Tibial nerve (tissue), 4 donors: Measurements from ENCODE around the gene KIRREL3. TPM values are rescaled to one million over a fixed set of nuclear protein-coding genes. Genes with fewer than 3 reads are reported as not detected.

ENCODE experiments used
- DNase-seq, 2 donors: peaks; one replicate each; pipeline ENCODE4 v3.0.0-alpha.2; 2019; ENCODE audit warnings: low spot score in 2 of 2
- H3K27ac ChIP-seq, 4 donors: fragments of 200-600 bp; sonication (generic) in 3 of 4; one replicate each; pipeline ENCODE4 v1.5.1; 2017 to 2019; ENCODE audit warnings: mild to moderate bottlenecking in 1 of 4
- H3K27me3 ChIP-seq, 2 donors: fragments of 200-600 bp; sonication (generic) in 1 of 2; one replicate each; pipeline versions ENCODE4 v1.5.1 to v1.6.0; 2017 to 2019
- H3K36me3 ChIP-seq, 3 donors: fragments of 200-600 bp; sonication (generic); one replicate each; pipeline ENCODE4 v1.5.1; 2018 to 2019
- H3K4me1 ChIP-seq, 4 donors: fragments of 200-600 bp; sonication (generic) in 3 of 4; one replicate each; pipeline ENCODE4 v1.5.1; 2017 to 2019
- H3K4me3 ChIP-seq, 4 donors: fragments of 200-600 bp; sonication (generic) in 3 of 4; one replicate each; pipeline ENCODE4 v1.5.1; 2017 to 2019; ENCODE audit warnings: mild to moderate bottlenecking in 1 of 4, moderate library complexity in 1 of 4
- H3K9me3 ChIP-seq, 4 donors: fragments of 200-600 bp; sonication (generic) in 3 of 4; one replicate each; pipeline ENCODE4 v1.5.1; 2017 to 2019
- CTCF ChIP-seq, 5 experiments: fragments of 200-600 bp in 3 of 5; fragments of 450-650 bp in 2 of 5; sonication (generic) in 3 of 5; IDR thresholded peaks; one replicate each; pipeline ENCODE4 v1.5.1; 2016 to 2019; ENCODE audit warnings: antibody characterized with exemption in 5 of 5, mild to moderate bottlenecking in 3 of 5, moderate library complexity in 2 of 5
- EP300 ChIP-seq, 2 donors: sonication (generic); formaldehyde crosslinking; IDR thresholded peaks; one replicate each; pipeline ENCODE4 v1.6.1; 2017; ENCODE audit warnings: antibody characterized with exemption in 2 of 2, mild to moderate bottlenecking in 1 of 2
- POLR2A ChIP-seq, 2 donors: fragments of 450-650 bp; IDR thresholded peaks; one replicate each; pipeline ENCODE4 v1.6.1; 2017; ENCODE audit warnings: antibody characterized with exemption in 2 of 2, mild to moderate bottlenecking in 2 of 2, moderate library complexity in 2 of 2
- WGBS, 2 donors: methylation state at CpG; one replicate each; pipeline ENCODE4 v1.1.5; 2018; 5-methylcytosine and 5-hydroxymethylcytosine counted together
- total RNA-seq, 4 donors: library from RNA; depleted of rRNA; stranded (reverse); fragments of >200 nt; gene quantifications; one replicate each; pipeline ENCODE4 v1.1.0, GENCODE V29; 2016

KIRREL3 gene
- total RNA-seq, 4 donors from 2014 or later = not detected

- Histone ChIP-seq H3K4me1 (no peaks in the 10 kb centered on the region), H3K4me3 (no peak overlapping the region), H3K27me3 (no peaks in the 10 kb centered on the region), H3K27ac (peak overlapping the region in 1 of 4 donors; percentile 32), H3K36me3 (no peaks in the 10 kb centered on the region), H3K9me3 (no peaks in the 10 kb centered on the region)
- no peak for TF ChIP-seq EP300 (IDR thresholded peaks at IDR 0.05)
- TF ChIP-seq POLR2A (IDR thresholded peaks at IDR 0.05) = no peak
- TF ChIP-seq CTCF (IDR thresholded peaks at IDR 0.05) = no peak
- no peak for DNase-seq
- 58 to 60% methylated on average over 9 of the region's 9 CpGs for WGBS, 2 donors
Measured at GRCh38 chr11:126917531-126918204, 82.9 kb downstream of the KIRREL3 start.

- no peaks in the 10 kb centered on the region for H3K27me3 ChIP-seq
- H3K4me3 ChIP-seq = no peak overlapping the region
- H3K36me3 ChIP-seq = no peaks in the 10 kb centered on the region
- WGBS, 2 donors = 84 to 91% methylated on average over 4 of the region's 4 CpGs
- no peak for DNase-seq
- H3K4me1 ChIP-seq = no peaks in the 10 kb centered on the region
- H3K27ac ChIP-seq = no peak overlapping the region
- no peak for TF ChIP-seq POLR2A (IDR thresholded peaks at IDR 0.05)
- H3K9me3 ChIP-seq = no peaks in the 10 kb centered on the region
Measured at GRCh38 chr11:126915430-126915829, 85.1 kb downstream of the KIRREL3 start.

- H3K27ac ChIP-seq = no peak overlapping the region
- WGBS, 2 donors = 51 to 71% methylated on average over 1 of the region's 1 CpG
Measured at GRCh38 chr11:126914941-126915340, 85.6 kb downstream of the KIRREL3 start.

GRCh38 chr11:126914166-126914565, 86.4 kb downstream of the KIRREL3 start:
- Histone ChIP-seq H3K27me3 (no peaks in the 10 kb centered on the region), H3K4me1 (no peaks in the 10 kb centered on the region), H3K36me3 (no peaks in the 10 kb centered on the region), H3K27ac (no peak overlapping the region), H3K9me3 (no peaks in the 10 kb centered on the region), H3K4me3 (no peak overlapping the region)
- WGBS, 2 donors = 74 to 76% methylated on average over 1 of the region's 1 CpG
- DNase-seq = no peak
- TF ChIP-seq EP300 (IDR thresholded peaks at IDR 0.05) = no peak
- no peak for TF ChIP-seq POLR2A (IDR thresholded peaks at IDR 0.05)
- TF ChIP-seq CTCF (IDR thresholded peaks at IDR 0.05) = no peak

More at GRCh38 chr11:126914941-126915340, 85.6 kb downstream of the KIRREL3 start:
- Histone ChIP-seq H3K27me3 (no peaks in the 10 kb centered on the region), H3K4me1 (no peaks in the 10 kb centered on the region), H3K9me3 (no peaks in the 10 kb centered on the region), H3K36me3 (no peaks in the 10 kb centered on the region), H3K4me3 (no peak overlapping the region)
- no peak for DNase-seq
- TF ChIP-seq EP300 (IDR thresholded peaks at IDR 0.05) (no peak), POLR2A (IDR thresholded peaks at IDR 0.05) (no peak), CTCF (IDR thresholded peaks at IDR 0.05) (no peak)

GRCh38 chr11:126904520-126904919, 96.0 kb downstream of the KIRREL3 start:
- no peak overlapping the region for H3K27ac ChIP-seq
- 67 to 72% methylated on average over 2 of the region's 2 CpGs for WGBS, 2 donors
- no peaks in the 10 kb centered on the region for H3K27me3 ChIP-seq
- TF ChIP-seq CTCF (IDR thresholded peaks at IDR 0.05) = no peak
- TF ChIP-seq POLR2A (IDR thresholded peaks at IDR 0.05) = no peak
- no peak for TF ChIP-seq EP300 (IDR thresholded peaks at IDR 0.05)
- H3K36me3 ChIP-seq = no peaks in the 10 kb centered on the region
- no peak overlapping the region for H3K4me3 ChIP-seq
- no peaks in the 10 kb centered on the region for H3K9me3 ChIP-seq
- H3K4me1 ChIP-seq = peaks cover 0 to 3% (median 0%) of the 10 kb centered on the region in 4 donors
- no peak for DNase-seq
